GM20431 (cell line): ENCODE measurements around the gene MRPL49.
"Not testable (repeated sequence)": the region's sequence is repeated elsewhere in the genome, so short reads cannot be mapped to it uniquely, and the experiment has no call there.

Source experiments
- in situ Hi-C: fragments of 300-500 bp; cut with MseI, MboI; formaldehyde crosslinking; loops from one replicate; pipeline ENCODE4 v1.15.0; 2020; ENCODE audit warnings: low sequenced_read_pairs; ENCODE audit not compliant: unreplicated experiment

The MRPL49 gene

GRCh38 chr11:65131417-65131776 is 9.3 kb downstream of the MRPL49 start:
- in situ Hi-C loops = no loop called here

GRCh38 chr11:65131895-65132237 is 9.7 kb downstream of the MRPL49 start:
- in situ Hi-C loops = no loop called here

- in situ Hi-C loops = no loop called here
These were observed 10.3 kb downstream of the MRPL49 start for GRCh38 chr11:65132238-65132987.

- in situ Hi-C loops = no loop called here
These were observed 11.0 kb downstream of the MRPL49 start for GRCh38 chr11:65132988-65133700.

- in situ Hi-C loops = no loop called here
These were observed 11.6 kb downstream of the MRPL49 start for GRCh38 chr11:65133724-65134123.

GRCh38 chr11:65134240-65134951 is 12.3 kb downstream of the MRPL49 start, which contains the start of gene SYVN1:
TSS of gene SYVN1 (minus strand) at chr11:65134519. CDS start at chr11:65133601, 918 bp downstream.
- in situ Hi-C loops = no loop called here

GRCh38 chr11:65134952-65135632 is 13.0 kb downstream of the MRPL49 start:
- in situ Hi-C loops = no loop called here

- in situ Hi-C loops = no loop called here
These were observed 13.6 kb downstream of the MRPL49 start for GRCh38 chr11:65135633-65136145.

- in situ Hi-C loops = no loop called here
These were observed 14.5 kb downstream of the MRPL49 start for GRCh38 chr11:65136515-65137096.

GRCh38 chr11:65141896-65142494 is 19.9 kb downstream of the MRPL49 start:
- in situ Hi-C loops = no loop called here

GRCh38 chr11:65147352-65148075 is 25.4 kb downstream of the MRPL49 start:
- in situ Hi-C loops = no loop called here

- in situ Hi-C loops = no loop called here
These were observed 26.5 kb downstream of the MRPL49 start for GRCh38 chr11:65148657-65149056.

GRCh38 chr11:65150131-65150508 is 28.0 kb downstream of the MRPL49 start:
- in situ Hi-C loops = not testable (repeated sequence)

- in situ Hi-C loops = no loop called here
These were observed 28.6 kb downstream of the MRPL49 start for GRCh38 chr11:65150509-65151299.

- in situ Hi-C loops = no loop called here
These were observed 29.3 kb downstream of the MRPL49 start for GRCh38 chr11:65151331-65151899.

- in situ Hi-C loops = no loop called here
These were observed 30.0 kb downstream of the MRPL49 start for GRCh38 chr11:65152122-65152521.

GRCh38 chr11:65156256-65156655 is 34.1 kb downstream of the MRPL49 start:
- in situ Hi-C loops = no loop called here

- in situ Hi-C loops = no loop called here
These were observed 34.8 kb downstream of the MRPL49 start for GRCh38 chr11:65156926-65157325.
